ENCODE measurements around the gene TOMM70. TPM values are rescaled to one million over a fixed set of nuclear protein-coding genes. Genes with fewer than 3 reads are reported as not detected.

TOMM70 gene
- total and polyA plus RNA-seq, 2 of the 8 experiments (the other 6 are each of a cell fraction or from before 2014, with no cell fraction given), result 10.9 to 52.1 TPM

- TF ChIP-seq MAFK (IDR thresholded peaks at IDR 0.05; ENCODE audit: low read depth, low read length) (no peak), NANOG (IDR thresholded peaks at IDR 0.05; ENCODE audit: insufficient read depth, low read depth, low read length, poor library complexity, severe bottlenecking) (no peak)
Observed at GRCh38 chr3:100340527-100340926, 60.4 kb downstream of the TOMM70 start (continued).

Measured in H1 (cell line).